ENCODE results near the gene LRRC4C. TPM values are rescaled to one million over a fixed set of nuclear protein-coding genes. Genes with fewer than 3 reads are reported as not detected.
A peak's percentile ranks its signal among the peaks of the same experiment; 100 is the strongest.

LRRC4C gene
- total RNA-seq, 1 donor from 2014 or later = 16.9 TPM

DNA sequence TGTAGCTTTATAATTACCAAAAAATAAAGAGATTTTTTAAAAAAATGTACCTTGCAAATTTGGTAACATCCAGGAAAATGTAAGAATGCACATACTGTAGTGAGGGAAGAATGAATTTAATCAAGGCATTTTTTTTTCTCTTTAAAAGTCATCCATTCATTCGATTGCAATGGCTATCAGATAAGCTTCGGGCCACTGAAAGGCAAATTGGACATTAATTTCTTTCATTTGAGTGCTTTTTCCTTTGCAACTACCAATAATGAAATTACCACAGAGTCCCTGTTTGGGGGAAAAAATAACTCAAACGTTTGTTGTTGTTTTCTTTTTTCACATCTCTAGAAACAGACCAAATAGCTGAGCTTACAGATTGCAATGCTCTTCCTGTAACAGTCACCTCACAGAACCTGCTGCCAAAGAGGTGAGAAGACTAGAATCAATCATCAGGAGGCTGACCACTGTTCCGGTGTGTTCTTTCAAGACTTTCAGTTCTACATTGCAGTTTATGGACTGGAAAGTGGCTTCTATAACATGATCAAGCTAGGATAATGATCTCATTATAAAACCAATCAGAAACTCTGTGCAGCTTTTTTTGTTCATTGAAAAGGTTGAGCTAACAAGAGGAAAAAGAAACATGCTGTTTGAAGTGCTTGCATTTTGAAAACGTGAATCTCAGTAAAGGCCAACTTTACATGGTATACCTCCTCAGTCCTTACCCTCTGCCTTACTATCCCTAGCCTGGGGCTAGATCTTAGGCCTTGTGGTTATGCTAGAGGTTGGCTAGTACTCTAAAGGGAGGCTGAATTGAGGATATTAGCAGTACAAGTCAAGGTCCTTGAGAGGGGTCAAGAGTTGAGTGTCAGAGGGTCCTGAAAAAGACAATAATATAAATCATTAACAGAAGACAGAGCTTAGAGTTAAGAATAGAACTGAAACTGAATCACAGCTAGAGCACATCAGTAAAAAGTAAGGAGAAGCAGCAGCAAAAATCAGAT, 1276.1 kb downstream of the LRRC4C start:
- Mint-ChIP-seq H3K36me3 (no peaks in the 10 kb centered on the region), H3K27ac (no peak overlapping the region), H3K4me3 (no peak overlapping the region), H3K27me3 (ENCODE audit: low read depth) (peaks cover 3% of the 10 kb centered on the region), H3K4me1 (peaks cover 39% of the 10 kb centered on the region), H3K9me3 (no peaks in the 10 kb centered on the region)
- no peak for TF ChIP-seq CTCF (IDR thresholded peaks at IDR 0.05; ENCODE audit: unreplicated experiment)
- DNase-seq (ENCODE audit: low spot score in 2 of 2, unreplicated experiment in 2 of 2) = no peak

GRCh38 chr11:40179541-40179940, 1279.9 kb downstream of the LRRC4C start:
- no peak for TF ChIP-seq CTCF (IDR thresholded peaks at IDR 0.05; ENCODE audit: unreplicated experiment)
- H3K27ac Mint-ChIP-seq = no peak overlapping the region
- H3K4me3 Mint-ChIP-seq = no peak overlapping the region
- DNase-seq (ENCODE audit: low spot score in 2 of 2, unreplicated experiment in 2 of 2) = no peak
- H3K9me3 Mint-ChIP-seq = peaks cover 3% of the 10 kb centered on the region
- H3K36me3 Mint-ChIP-seq = peaks cover 3% of the 10 kb centered on the region
- H3K27me3 Mint-ChIP-seq (ENCODE audit: low read depth) = peaks cover 3% of the 10 kb centered on the region
- H3K4me1 Mint-ChIP-seq = peaks cover 23% of the 10 kb centered on the region

DNA sequence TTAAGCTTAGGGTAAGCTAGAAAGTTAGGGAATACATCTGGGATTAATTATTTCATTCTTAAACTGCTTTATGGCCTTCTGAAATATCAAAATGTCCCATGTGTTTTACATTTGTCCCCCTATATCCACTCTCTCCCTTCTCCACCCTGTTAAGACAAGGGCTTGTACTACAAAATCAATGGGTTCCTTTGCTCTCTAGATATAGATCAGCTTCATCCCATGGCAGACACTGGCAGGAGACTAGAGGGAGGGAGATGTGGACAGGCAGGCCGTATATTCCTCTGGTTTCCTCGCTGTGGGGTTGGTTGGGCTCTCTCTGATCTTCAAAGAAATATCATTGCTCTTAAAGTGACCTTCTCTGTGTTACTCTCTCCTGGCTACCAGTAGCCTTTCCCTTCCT, 1281.0 kb downstream of the LRRC4C start:
- Mint-ChIP-seq H3K36me3 (peaks cover 3% of the 10 kb centered on the region), H3K9me3 (peaks cover 3% of the 10 kb centered on the region), H3K4me3 (no peak overlapping the region), H3K4me1 (peaks cover 20% of the 10 kb centered on the region), H3K27ac (peak overlapping the region; percentile 83), H3K27me3 (ENCODE audit: low read depth) (peaks cover 3% of the 10 kb centered on the region)
- DNase-seq (ENCODE audit: low spot score in 2 of 2, unreplicated experiment in 2 of 2) = no peak
- TF ChIP-seq CTCF (IDR thresholded peaks at IDR 0.05; ENCODE audit: unreplicated experiment) = no peak

- Mint-ChIP-seq H3K4me1 (peaks cover 20% of the 10 kb centered on the region), H3K4me3 (no peak overlapping the region), H3K27ac (no peak overlapping the region), H3K27me3 (ENCODE audit: low read depth) (peaks cover 3% of the 10 kb centered on the region), H3K9me3 (peaks cover 3% of the 10 kb centered on the region), H3K36me3 (peaks cover 3% of the 10 kb centered on the region)
- TF ChIP-seq CTCF (IDR thresholded peaks at IDR 0.05; ENCODE audit: unreplicated experiment) = no peak
- DNase-seq (ENCODE audit: low spot score in 2 of 2, unreplicated experiment in 2 of 2) = no peak
Observed at GRCh38 chr11:40175980-40176379, 1283.5 kb downstream of the LRRC4C start.

DNA sequence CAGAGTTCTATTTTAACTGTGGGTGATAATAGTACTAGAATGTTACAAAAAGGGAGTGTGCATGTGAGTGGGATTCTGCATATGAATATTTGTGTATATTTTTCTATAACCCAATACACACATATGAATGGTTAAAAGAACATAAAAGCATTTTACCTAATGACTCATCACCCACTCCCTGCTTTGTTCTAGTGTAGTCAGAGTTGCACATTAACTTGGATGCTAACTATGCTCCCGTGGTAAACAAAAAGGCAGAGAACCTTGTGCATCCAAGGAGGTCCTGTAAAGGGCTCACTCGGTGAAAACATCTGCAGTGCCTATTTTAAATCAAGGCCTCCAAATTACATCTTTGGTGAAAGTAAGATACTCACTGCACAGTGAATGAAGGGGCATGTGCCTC, 1289.4 kb downstream of the LRRC4C start:
- DNase-seq (ENCODE audit: low spot score in 2 of 2, unreplicated experiment in 2 of 2) = no peak
- Mint-ChIP-seq H3K27ac (no peak overlapping the region), H3K4me1 (peaks cover 17% of the 10 kb centered on the region), H3K36me3 (peaks cover 6% of the 10 kb centered on the region), H3K4me3 (no peak overlapping the region), H3K9me3 (peaks cover 8% of the 10 kb centered on the region), H3K27me3 (ENCODE audit: low read depth) (no peaks in the 10 kb centered on the region)
- no peak for TF ChIP-seq CTCF (IDR thresholded peaks at IDR 0.05; ENCODE audit: unreplicated experiment)

Measured in mesothelial cell of epicardium (in vitro differentiated cells).